CD4-positive, alpha-beta memory T cell (primary cell): Measurements from ENCODE around the gene ATXN7L1. TPM values are rescaled to one million over a fixed set of nuclear protein-coding genes. Genes with fewer than 3 reads are reported as not detected.
A peak's percentile ranks its signal among the peaks of the same experiment; 100 is the strongest.

Experiments used
- CTCF ChIA-PET: fragments of 350-600 bp; sonication (Branson Sonifier 250); formaldehyde crosslinking; loops from one replicate; lab custom pipeline; 2021; ENCODE audit warnings: inconsistent platforms; ENCODE audit not compliant: partially characterized antibody; lab: Charles Lee
- POLR2A ChIA-PET: fragments of 350-600 bp; sonication (Branson Sonifier 250); formaldehyde crosslinking; loops from one replicate; lab custom pipeline; 2021; ENCODE audit not compliant: partially characterized antibody; lab: Charles Lee
- DNase-seq, 5 donors: peaks; one replicate each; pipeline versions ENCODE4 v3.0.0 to v3.0.0-alpha.2; 2020 to 2022; ENCODE audit warnings: mixed read lengths in 1 of 5
- H3K27ac ChIP-seq: one replicate; pipeline ENCODE4 v1.7.0; 2013; ENCODE audit warnings: low read depth, low read length
- H3K27me3 ChIP-seq: 2 replicates; pipeline ENCODE4 v1.7.0; 2013; ENCODE audit warnings: mild to moderate bottlenecking, low read length, moderate library complexity; ENCODE audit not compliant: insufficient read depth
- H3K36me3 ChIP-seq: 2 replicates; pipeline ENCODE4 v1.7.0; 2013; ENCODE audit warnings: mild to moderate bottlenecking, low read length, moderate library complexity; ENCODE audit not compliant: insufficient read depth
- H3K4me1 ChIP-seq: 2 replicates; pipeline ENCODE4 v1.7.0; 2013; ENCODE audit warnings: mild to moderate bottlenecking, low read length, moderate library complexity; ENCODE audit not compliant: insufficient read depth
- H3K4me3 ChIP-seq, 2 donors: one replicate each; pipeline ENCODE4 v1.7.0; 2013; ENCODE audit warnings: low read length in 2 of 2, mild to moderate bottlenecking in 1 of 2
- H3K9me3 ChIP-seq, 2 donors: one replicate each; pipeline ENCODE4 v1.7.0; 2013; ENCODE audit warnings: low read length in 2 of 2, control low read depth in 1 of 2; ENCODE audit not compliant: control insufficient read depth in 1 of 2
- H3K27ac Mint-ChIP-seq, 7 donors: one replicate each; pipeline ENCODE4 v1.8.0; 2020 to 2021; ENCODE audit warnings: mixed read lengths in 7 of 7, mild to moderate bottlenecking in 6 of 7, inconsistent platforms in 3 of 7, moderate library complexity in 3 of 7
- H3K27me3 Mint-ChIP-seq, 2 donors: one replicate each; pipeline ENCODE4 v1.8.0; 2020 to 2021; ENCODE audit warnings: mixed read lengths in 2 of 2
- H3K36me3 Mint-ChIP-seq, 2 donors: one replicate each; pipeline ENCODE4 v1.8.0; 2020 to 2021; ENCODE audit warnings: mixed read lengths in 2 of 2, inconsistent platforms in 1 of 2, mild to moderate bottlenecking in 1 of 2
- H3K4me1 Mint-ChIP-seq, 4 donors: one replicate each; pipeline ENCODE4 v1.8.0; 2020 to 2021; ENCODE audit warnings: mixed read lengths in 4 of 4, mild to moderate bottlenecking in 1 of 4
- H3K4me3 Mint-ChIP-seq, 8 donors: one replicate each; pipeline ENCODE4 v1.8.0; 2020 to 2021; ENCODE audit warnings: mixed read lengths in 8 of 8, mild to moderate bottlenecking in 7 of 8, moderate library complexity in 6 of 8, inconsistent platforms in 3 of 8
- H3K9me3 Mint-ChIP-seq, 8 donors: one replicate each; pipeline ENCODE4 v1.8.0; 2020 to 2021; ENCODE audit warnings: mixed read lengths in 8 of 8, mild to moderate bottlenecking in 5 of 8, inconsistent platforms in 3 of 8, moderate library complexity in 1 of 8
- intact Hi-C: fragments of 100-400 bp; cut with micrococcal nuclease; formaldehyde crosslinking; loops from one replicate; pipeline ENCODE4 v1.15.1; 2023
- polyA plus RNA-seq, 2 donors: library from polyadenylated mRNA; unstranded; fragments of 300-500 nt; fragmentation: Illumina TruSeq; gene quantifications; one replicate each; pipeline ENCODE4 v1.2.3, GENCODE V29; 2021
- total RNA-seq, 2 experiments: library from RNA; stranded (reverse); gene quantifications; one replicate each; pipeline ENCODE4 v1.2.3, GENCODE V29; 2021

The ATXN7L1 gene
- total and polyA plus RNA-seq, 4 experiments from 2014 or later = 8.7 to 62.2 (median 42.6) TPM

GRCh38 chr7:105742787-105743186 is 133.6 kb downstream of the ATXN7L1 start:
- Histone ChIP-seq H3K27ac (no peak overlapping the region), H3K4me3 (no peak overlapping the region), H3K27me3 (no peaks in the 10 kb centered on the region), H3K4me1 (peaks cover 4% of the 10 kb centered on the region), H3K9me3 (no peaks in the 10 kb centered on the region), H3K36me3 (no peaks in the 10 kb centered on the region)
- intact Hi-C loops = no loop called here
- H3K4me3 Mint-ChIP-seq = no peak overlapping the region
- peaks cover 0 to 5% of the 10 kb centered on the region in 2 donors for H3K36me3 Mint-ChIP-seq
- H3K9me3 Mint-ChIP-seq = no peaks in the 10 kb centered on the region
- H3K27ac Mint-ChIP-seq = peak overlapping the region in 1 of 7 donors; percentile 42
- H3K4me1 Mint-ChIP-seq = peaks cover 13 to 33% (median 18%) of the 10 kb centered on the region in 4 donors
- POLR2A ChIA-PET = interaction anchor here (0.9 to 1.8 kb wide), 2 partner anchors 10 to 51 kb away, joined by 3 to 4 read pairs; no protein-coding TSS in a partner anchor
- CTCF ChIA-PET = interaction anchor here (0.6 to 3.4 kb wide), 9 partner anchors 9 to 824 kb away, joined by 3 to 14 read pairs (median 3); no protein-coding TSS in a partner anchor
- no peaks in the 10 kb centered on the region for H3K27me3 Mint-ChIP-seq
- DNase-seq = no peak

GRCh38 chr7:105741982-105742381 is 134.4 kb downstream of the ATXN7L1 start:
- Mint-ChIP-seq H3K36me3 (peaks cover 0 to 9% of the 10 kb centered on the region in 2 donors), H3K27me3 (no peaks in the 10 kb centered on the region), H3K4me1 (peaks cover 13 to 33% (median 18%) of the 10 kb centered on the region in 4 donors), H3K9me3 (no peaks in the 10 kb centered on the region), H3K4me3 (no peak overlapping the region), H3K27ac (peak overlapping the region in 1 of 7 donors; percentile 62)
- DNase-seq = no peak
- no peaks in the 10 kb centered on the region for H3K36me3 ChIP-seq
- H3K4me1 ChIP-seq = peaks cover 4% of the 10 kb centered on the region
- H3K4me3 ChIP-seq = no peak overlapping the region
- intact Hi-C loops = no loop called here
- ChIA-PET CTCF (interaction anchor here (0.9 to 3.4 kb wide), 8 partner anchors 10 to 266 kb away, joined by 3 to 14 read pairs (median 4); no protein-coding TSS in a partner anchor), POLR2A (interaction anchor here (0.9 kb wide), 1 partner anchor 20 kb away, joined by 3 read pairs; no protein-coding TSS in a partner anchor)
- no peak overlapping the region for H3K27ac ChIP-seq
- no peaks in the 10 kb centered on the region for H3K27me3 ChIP-seq
- no peaks in the 10 kb centered on the region for H3K9me3 ChIP-seq

- Mint-ChIP-seq H3K36me3 (peaks cover 0 to 12% of the 10 kb centered on the region in 2 donors), H3K4me3 (no peak overlapping the region), H3K27ac (peak overlapping the region in 1 of 7 donors; percentile 5), H3K27me3 (no peaks in the 10 kb centered on the region), H3K4me1 (peaks cover 6 to 16% (median 14%) of the 10 kb centered on the region in 4 donors), H3K9me3 (peaks cover 0 to 2% (median 0%) of the 10 kb centered on the region in 8 donors)
- H3K27me3 ChIP-seq = no peaks in the 10 kb centered on the region
- H3K4me1 ChIP-seq = peaks cover 4% of the 10 kb centered on the region
- ChIA-PET CTCF (interaction anchor here (3.9 kb wide), 1 partner anchor 81 kb away, joined by 13 read pairs; no protein-coding TSS in a partner anchor), POLR2A (no interaction called here)
- H3K36me3 ChIP-seq = no peaks in the 10 kb centered on the region
- DNase-seq = no peak
- no peak overlapping the region for H3K27ac ChIP-seq
- no peaks in the 10 kb centered on the region for H3K9me3 ChIP-seq
- intact Hi-C loops = no loop called here
- H3K4me3 ChIP-seq = no peak overlapping the region
Measured at GRCh38 chr7:105738133-105738532, 138.3 kb downstream of the ATXN7L1 start.

GRCh38 chr7:105734233-105734632 is 142.2 kb downstream of the ATXN7L1 start:
- H3K27ac Mint-ChIP-seq = no peak overlapping the region
- POLR2A ChIA-PET = no interaction called here

GRCh38 chr7:105731042-105731441 is 145.4 kb downstream of the ATXN7L1 start:
- ChIA-PET POLR2A (no interaction called here), CTCF (interaction anchor here (1.1 to 1.6 kb wide), 2 partner anchors 12 to 79 kb away, joined by 3 read pairs; no protein-coding TSS in a partner anchor)
- Mint-ChIP-seq H3K9me3 (peaks cover 0 to 2% (median 0%) of the 10 kb centered on the region in 8 donors), H3K4me1 (peaks cover 0 to 4% (median under 1%) of the 10 kb centered on the region in 4 donors), H3K27ac (peak overlapping the region in 1 of 7 donors; percentile 41), H3K36me3 (peaks cover 0 to 18% of the 10 kb centered on the region in 2 donors), H3K27me3 (no peaks in the 10 kb centered on the region), H3K4me3 (no peak overlapping the region)
- H3K4me1 ChIP-seq = no peaks in the 10 kb centered on the region
- H3K27ac ChIP-seq = no peak overlapping the region
- intact Hi-C loops = no loop called here
- no peak overlapping the region for H3K4me3 ChIP-seq
- H3K9me3 ChIP-seq = no peaks in the 10 kb centered on the region
- no peak for DNase-seq
- no peaks in the 10 kb centered on the region for H3K27me3 ChIP-seq
- no peaks in the 10 kb centered on the region for H3K36me3 ChIP-seq

More at GRCh38 chr7:105734233-105734632, 142.2 kb downstream of the ATXN7L1 start:
- no peaks in the 10 kb centered on the region for H3K36me3 ChIP-seq
- H3K27ac ChIP-seq = no peak overlapping the region
- H3K4me1 ChIP-seq = no peaks in the 10 kb centered on the region
- no peaks in the 10 kb centered on the region for H3K27me3 ChIP-seq
- Mint-ChIP-seq H3K4me3 (no peak overlapping the region), H3K9me3 (peaks cover 0 to 2% (median 0%) of the 10 kb centered on the region in 8 donors), H3K4me1 (peaks cover 0 to 4% (median under 1%) of the 10 kb centered on the region in 4 donors), H3K27me3 (no peaks in the 10 kb centered on the region), H3K36me3 (peaks cover 0 to 12% of the 10 kb centered on the region in 2 donors)
- no peak for DNase-seq
- no peaks in the 10 kb centered on the region for H3K9me3 ChIP-seq
- H3K4me3 ChIP-seq = no peak overlapping the region
- CTCF ChIA-PET = interaction anchor here (1.4 kb wide), 1 partner anchor 20 kb away, joined by 3 read pairs; no protein-coding TSS in a partner anchor
- intact Hi-C loops = no loop called here

- Mint-ChIP-seq H3K27ac (no peak overlapping the region), H3K4me3 (no peak overlapping the region), H3K9me3 (no peaks in the 10 kb centered on the region), H3K36me3 (peaks cover 0 to 15% of the 10 kb centered on the region in 2 donors), H3K4me1 (no peaks in the 10 kb centered on the region), H3K27me3 (no peaks in the 10 kb centered on the region)
- CTCF ChIA-PET = interaction anchor here (1.0 kb wide), 1 partner anchor 70 kb away, joined by 3 read pairs; no protein-coding TSS in a partner anchor
- Histone ChIP-seq H3K9me3 (no peaks in the 10 kb centered on the region), H3K4me3 (no peak overlapping the region), H3K27ac (no peak overlapping the region), H3K27me3 (no peaks in the 10 kb centered on the region), H3K4me1 (no peaks in the 10 kb centered on the region), H3K36me3 (no peaks in the 10 kb centered on the region)
- intact Hi-C loops = no loop called here
- no peak for DNase-seq
- POLR2A ChIA-PET = interaction anchor here (1.3 kb wide), 1 partner anchor 36 kb away, joined by 3 read pairs; no protein-coding TSS in a partner anchor
Measured at GRCh38 chr7:105728028-105728427, 148.4 kb downstream of the ATXN7L1 start.

GRCh38 chr7:105724688-105725087 is 151.7 kb downstream of the ATXN7L1 start:
- DNase-seq = no peak
- H3K36me3 Mint-ChIP-seq = peaks cover 0 to 11% of the 10 kb centered on the region in 2 donors
- H3K27me3 Mint-ChIP-seq = no peaks in the 10 kb centered on the region
- no peaks in the 10 kb centered on the region for H3K4me1 Mint-ChIP-seq
- H3K27me3 ChIP-seq = no peaks in the 10 kb centered on the region
- peak overlapping the region in 2 of 7 donors; percentile 30 to 37 for H3K27ac Mint-ChIP-seq
- H3K9me3 Mint-ChIP-seq = no peaks in the 10 kb centered on the region
- no peak overlapping the region for H3K4me3 Mint-ChIP-seq
- intact Hi-C loops = no loop called here
- H3K36me3 ChIP-seq = no peaks in the 10 kb centered on the region
- H3K27ac ChIP-seq = no peak overlapping the region
- H3K4me1 ChIP-seq = no peaks in the 10 kb centered on the region
- no peaks in the 10 kb centered on the region for H3K9me3 ChIP-seq
- CTCF ChIA-PET = interaction anchor here (1.8 kb wide), 1 partner anchor 67 kb away, joined by 11 read pairs; no protein-coding TSS in a partner anchor
- POLR2A ChIA-PET = no interaction called here
- no peak overlapping the region for H3K4me3 ChIP-seq
